Activated CD4-positive, alpha-beta T cell treated with anti-CD3 and anti-CD28 coated beads, Interleukin-10, Interleukin-2, amounts not matched to agents 100 ng/mL and 50 ng/mL, durations not matched to agents 16 hours and 8 hours (primary cell): ENCODE measurements around the gene PERM1.
"Not testable (repeated sequence)": the region's sequence is repeated elsewhere in the genome, so short reads cannot be mapped to it uniquely, and the experiment has no call there.

Experiments
- DNase-seq: peaks from one replicate; pipeline ENCODE4 v3.0.0-alpha.2; 2020

The PERM1 gene, protein sequence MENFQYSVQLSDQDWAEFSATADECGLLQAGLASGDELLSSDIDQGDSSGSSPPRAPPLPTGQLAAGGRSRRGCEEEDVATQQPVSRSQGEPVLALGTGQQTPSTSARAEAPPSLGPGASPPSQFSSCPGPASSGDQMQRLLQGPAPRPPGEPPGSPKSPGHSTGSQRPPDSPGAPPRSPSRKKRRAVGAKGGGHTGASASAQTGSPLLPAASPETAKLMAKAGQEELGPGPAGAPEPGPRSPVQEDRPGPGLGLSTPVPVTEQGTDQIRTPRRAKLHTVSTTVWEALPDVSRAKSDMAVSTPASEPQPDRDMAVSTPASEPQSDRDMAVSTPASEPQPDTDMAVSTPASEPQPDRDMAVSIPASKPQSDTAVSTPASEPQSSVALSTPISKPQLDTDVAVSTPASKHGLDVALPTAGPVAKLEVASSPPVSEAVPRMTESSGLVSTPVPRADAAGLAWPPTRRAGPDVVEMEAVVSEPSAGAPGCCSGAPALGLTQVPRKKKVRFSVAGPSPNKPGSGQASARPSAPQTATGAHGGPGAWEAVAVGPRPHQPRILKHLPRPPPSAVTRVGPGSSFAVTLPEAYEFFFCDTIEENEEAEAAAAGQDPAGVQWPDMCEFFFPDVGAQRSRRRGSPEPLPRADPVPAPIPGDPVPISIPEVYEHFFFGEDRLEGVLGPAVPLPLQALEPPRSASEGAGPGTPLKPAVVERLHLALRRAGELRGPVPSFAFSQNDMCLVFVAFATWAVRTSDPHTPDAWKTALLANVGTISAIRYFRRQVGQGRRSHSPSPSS

DNA sequence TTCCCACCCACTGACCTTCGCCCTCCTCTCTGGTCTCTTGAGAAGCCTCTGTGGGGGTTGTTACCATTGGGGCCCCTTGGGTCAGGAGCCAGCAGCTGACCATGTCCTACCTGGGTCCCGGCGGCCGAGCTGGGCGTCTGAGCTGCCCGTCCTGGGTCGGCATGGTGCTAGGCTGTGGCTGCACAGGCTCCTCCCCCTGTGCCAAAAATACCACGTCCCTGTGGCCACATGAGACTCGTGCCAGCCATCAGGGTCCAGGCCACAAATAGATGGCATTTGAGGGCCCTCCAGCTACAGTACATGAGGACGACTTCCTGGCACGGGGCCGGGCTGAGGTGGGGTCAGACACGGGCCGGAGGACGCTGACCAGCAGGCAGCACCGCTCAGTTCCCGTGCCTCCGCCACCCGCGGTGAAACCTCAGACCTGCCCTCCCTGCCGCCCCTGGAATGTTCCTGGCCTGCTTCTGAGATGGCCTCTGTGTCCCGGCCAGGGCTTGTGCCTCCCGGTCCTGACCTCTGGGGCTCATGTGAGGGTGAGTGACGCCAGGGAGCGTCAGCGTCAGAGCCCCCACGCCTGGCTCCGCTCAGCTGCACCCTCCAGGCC, at the start of gene PERM1:
Gene PERM1 (minus strand): TSS at position 139 of the 604 bp plus-strand sequence. CDS start 1,064 bp downstream, outside the sequence.
- DNase-seq = no peak

DNA sequence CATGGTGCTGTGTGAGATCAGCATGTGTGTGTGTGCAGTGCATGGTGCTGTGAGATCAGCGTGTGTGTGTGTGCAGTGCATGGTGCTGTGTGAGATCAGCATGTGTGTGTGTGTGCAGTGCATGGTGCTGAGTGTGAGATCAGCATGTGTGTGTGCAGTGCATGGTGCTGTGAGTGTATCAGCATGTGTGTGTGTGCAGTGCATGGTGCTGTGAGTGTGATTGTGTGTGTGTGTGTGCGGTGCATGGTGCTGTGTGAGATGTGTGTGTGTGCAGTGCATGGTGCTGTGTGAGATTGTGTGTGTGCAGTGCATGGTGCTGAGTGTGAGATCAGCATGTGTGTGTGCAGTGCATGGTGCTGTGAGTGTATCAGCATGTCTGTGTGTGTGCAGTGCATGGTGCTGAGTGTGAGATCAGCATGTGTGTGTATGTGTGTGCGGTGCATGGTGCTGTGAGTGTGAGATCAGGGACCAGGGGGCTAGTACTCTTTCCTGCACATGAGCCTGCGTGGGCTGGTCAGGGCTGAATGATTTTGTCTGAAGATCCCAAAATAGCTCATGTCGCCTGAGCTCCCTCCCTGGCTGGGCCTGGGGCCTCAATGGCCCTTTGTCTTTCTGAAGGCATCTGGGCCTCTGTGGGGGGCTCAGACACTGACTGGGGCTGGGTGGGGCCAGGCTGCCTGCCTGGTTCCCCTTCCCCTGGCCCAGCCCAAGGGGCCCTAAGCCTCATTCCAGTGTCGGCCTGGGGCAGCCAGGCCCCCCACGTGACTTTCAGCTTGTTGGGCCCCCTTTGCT, 49.2 kb upstream of the PERM1 start:
- DNase-seq = not testable (repeated sequence)

DNA sequence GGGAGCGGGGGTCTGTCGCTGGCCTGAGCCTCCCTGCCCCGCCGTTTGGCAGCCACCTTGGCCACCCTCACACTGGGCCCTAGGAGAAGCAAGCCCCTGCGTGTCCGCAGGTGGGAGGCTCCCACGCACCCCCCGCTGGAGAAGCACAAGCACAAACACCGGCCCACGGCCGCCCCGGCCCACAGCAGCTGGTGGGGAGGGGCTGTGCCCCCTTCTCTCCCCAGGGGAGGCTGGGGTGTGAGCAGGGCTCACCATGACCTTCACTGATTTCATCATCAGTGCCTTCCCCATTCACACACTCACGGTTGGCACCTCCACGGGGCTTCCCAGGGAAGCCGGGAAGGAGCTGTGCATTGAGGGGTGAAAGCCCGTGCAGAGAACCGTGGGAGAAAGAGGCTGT, 45.9 kb upstream of the PERM1 start:
- no peak for DNase-seq

DNA sequence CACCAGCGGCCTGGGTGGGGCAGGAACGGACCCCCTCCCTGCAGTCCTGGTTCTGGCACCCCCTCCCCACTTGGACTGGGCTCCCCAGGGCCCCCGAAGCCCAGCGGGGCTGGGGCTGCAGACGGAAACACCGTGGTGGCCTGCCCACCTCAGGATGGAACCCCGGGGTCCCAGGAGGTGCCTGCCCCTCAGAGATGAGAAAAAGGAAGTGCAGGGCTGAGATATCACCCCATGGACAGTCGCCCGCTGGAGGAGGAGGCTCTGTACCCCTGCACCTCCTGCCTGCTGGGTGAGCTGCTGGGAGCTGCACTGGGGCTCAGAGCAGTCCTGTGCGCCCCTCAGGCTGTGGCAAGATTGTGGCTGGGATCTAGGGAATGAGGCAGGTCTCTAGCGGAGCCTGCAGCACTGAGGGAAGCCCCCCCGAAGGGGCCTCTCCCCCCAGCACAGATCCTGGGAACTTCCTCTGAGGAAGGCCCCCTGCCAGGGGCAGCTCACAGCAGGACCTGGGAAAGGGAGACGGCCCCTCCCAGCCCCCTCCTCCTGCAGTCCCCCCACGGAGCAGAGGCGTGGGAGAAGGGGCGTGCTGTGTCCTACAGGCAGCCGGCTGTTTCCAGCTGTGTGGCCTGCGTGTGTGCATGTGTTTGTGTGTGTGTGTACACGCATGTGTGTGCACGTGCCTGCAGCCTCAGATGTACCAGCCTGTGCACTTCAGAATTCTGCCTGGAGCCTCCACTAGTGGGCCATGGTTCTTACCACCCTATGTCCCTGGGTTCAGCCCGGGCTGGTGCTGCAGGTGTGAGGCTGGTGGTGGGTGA, 44.9 kb upstream of the PERM1 start:
- DNase-seq = no peak

DNA sequence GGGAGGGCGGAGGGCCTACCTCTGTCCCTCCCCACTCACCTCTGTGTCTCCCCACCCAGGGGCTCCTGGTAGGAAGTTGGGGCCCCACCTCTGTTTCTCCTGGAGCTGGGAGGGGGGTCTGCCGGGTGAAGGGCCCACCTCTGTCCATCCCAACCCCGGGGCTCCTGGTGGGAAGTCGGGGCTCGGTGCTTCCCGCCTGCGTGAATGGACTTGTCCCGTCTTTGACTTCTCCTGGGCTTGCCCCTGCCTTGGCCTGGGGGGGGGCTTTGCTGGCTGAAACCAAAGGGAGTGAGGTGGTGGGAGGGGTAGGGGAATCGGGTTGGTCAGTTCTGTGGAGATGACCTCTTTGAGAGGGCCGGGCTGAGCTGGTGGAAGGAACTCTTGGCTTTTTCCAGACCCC, 43.8 kb upstream of the PERM1 start:
- no peak for DNase-seq

DNA sequence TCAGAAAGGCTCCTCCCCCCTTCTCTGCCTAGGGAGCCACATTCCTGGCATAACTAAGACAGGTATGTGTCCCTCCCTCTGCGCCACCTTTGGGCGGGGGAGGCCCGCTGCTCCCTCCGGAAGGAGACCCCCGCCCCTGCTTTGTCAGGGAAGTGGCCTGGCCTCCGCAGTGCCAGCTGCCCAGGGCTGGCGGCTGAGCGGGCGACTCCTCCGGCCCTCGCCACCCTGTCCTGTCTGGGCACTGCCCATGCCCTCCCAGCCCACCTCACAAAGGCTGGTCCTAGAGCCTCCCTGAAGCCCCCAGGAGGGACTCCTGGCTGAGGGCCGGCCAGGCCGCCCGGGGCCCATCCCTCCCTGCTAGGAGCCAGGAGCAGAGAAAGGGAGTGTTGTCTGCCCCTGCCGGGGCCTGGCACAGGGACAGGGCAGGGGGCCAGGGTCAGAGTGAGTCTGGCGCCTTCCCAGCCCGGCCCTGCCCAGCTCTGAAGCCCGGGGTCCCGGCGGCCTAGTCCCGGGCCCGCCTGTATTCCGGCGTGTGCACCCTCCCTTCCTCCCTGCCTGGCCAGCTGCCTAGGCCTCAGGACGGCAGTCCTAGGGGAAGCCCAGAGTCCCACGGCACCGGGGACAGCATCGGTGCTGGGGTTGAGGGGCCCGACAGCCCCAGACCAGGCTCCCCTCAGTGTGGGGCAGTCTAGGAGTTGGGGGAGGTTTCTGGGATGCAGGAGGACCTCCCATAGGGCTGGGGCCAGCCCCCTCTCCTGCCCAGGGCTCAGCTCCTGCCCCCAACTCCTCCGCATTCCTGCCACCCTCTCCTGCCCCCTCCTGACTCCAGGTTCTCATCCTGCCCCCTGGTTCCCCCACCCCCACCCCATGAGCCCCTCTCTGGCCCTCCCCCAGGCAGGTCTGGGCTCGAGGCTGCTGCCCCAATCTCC, 43.1 kb upstream of the PERM1 start:
- DNase-seq = no peak

DNA sequence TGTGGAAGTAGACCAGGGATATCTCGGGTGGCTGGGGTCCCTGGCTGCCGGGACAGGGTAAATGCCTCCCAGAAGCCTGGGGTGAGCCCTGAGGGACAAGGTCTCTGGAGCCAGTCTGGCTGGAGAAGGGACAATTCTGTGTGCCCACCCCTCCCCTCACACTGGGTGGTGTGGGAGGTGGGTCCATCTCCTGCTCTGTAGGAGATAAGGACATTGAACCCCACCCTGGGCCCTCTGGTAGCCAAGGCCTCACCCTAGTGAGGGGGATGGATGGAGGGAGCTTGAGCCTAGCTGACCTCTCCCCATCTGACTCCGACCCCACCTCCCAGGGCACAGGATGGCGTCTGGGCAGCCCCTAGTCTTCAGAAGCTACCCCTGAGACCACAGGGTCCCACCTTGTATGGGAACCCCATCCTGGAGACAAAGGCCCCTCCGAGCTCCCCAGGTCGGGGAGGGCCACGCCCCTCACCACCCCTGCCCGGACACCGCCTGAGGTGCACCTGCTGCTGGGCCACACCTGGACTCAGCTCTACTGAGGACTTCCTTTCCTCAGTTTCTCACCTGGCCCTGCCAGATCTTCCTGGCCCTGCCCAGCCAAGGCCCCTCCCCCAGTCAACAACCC, 42.4 kb upstream of the PERM1 start:
- no peak for DNase-seq

DNA sequence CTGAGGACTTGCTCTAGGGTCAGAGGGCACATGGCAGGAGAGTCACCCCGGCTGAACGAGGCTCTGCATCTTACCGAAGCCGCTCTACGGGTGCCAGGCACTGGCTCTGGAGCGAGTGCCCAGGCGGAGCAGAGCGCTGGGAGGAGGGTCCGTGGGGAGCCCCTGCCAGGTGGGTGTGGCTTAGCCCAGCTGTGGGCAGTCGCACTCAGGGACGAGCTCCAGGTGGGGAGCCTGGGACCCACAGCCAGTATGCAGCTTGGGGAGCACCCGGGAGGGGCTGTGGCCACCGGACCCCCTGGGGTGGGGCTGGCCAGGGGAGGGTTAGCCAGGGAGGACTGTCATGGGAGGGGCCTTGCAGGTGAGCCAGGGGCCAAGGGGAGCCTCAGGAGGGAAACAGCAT, 41.8 kb upstream of the PERM1 start:
- DNase-seq = no peak

DNA sequence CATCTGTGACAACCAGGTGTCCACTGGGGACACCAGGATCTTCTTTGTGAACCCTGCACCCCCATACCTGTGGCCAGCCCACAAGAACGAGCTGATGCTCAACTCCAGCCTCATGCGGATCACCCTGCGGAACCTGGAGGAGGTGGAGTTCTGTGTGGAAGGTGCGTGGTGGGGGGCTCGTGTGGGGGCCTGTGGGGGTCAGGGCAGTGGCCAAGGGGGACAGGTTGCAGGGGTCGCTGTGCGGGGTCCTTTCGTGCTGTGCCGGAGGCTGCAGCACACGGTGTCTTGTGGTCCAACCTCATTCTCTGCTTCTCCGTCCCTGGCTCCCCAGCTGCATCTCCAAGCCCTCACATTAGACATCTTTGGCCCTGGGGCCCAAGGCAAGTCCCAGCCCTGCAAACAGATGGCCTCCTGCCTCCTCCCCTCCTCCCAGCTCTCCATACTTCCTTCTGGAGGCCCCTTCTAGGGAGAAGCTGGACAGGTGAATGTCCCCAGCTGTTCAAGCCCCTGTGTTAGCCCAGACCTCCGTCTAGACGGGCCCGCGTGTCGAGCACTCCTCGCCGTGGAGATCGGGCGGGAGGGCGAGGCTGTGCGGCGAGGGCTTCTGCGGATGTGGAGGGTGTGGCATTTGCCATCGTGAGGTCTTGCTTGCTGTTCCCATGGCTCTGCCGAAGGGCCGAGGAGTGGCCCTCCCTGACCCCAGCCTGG, 40.6 kb upstream of the PERM1 start:
- DNase-seq = no peak

DNA sequence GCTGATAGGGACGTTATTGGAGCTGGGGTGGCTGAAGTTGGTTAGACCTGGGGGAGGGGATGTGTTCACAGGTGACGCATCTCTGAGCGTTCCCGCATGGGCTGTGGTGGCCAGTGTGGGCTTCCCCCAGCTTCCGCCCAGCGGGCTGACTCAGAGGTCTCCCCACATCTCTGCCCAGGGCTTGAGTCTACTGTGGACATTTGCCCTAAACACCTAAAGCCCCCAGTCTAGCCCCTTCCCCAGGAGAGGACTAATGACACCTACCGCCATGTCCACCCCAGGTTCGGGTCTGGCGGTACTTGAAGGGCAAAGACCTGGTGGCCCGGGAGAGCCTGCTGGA, 40.0 kb upstream of the PERM1 start:
- no peak for DNase-seq

DNA sequence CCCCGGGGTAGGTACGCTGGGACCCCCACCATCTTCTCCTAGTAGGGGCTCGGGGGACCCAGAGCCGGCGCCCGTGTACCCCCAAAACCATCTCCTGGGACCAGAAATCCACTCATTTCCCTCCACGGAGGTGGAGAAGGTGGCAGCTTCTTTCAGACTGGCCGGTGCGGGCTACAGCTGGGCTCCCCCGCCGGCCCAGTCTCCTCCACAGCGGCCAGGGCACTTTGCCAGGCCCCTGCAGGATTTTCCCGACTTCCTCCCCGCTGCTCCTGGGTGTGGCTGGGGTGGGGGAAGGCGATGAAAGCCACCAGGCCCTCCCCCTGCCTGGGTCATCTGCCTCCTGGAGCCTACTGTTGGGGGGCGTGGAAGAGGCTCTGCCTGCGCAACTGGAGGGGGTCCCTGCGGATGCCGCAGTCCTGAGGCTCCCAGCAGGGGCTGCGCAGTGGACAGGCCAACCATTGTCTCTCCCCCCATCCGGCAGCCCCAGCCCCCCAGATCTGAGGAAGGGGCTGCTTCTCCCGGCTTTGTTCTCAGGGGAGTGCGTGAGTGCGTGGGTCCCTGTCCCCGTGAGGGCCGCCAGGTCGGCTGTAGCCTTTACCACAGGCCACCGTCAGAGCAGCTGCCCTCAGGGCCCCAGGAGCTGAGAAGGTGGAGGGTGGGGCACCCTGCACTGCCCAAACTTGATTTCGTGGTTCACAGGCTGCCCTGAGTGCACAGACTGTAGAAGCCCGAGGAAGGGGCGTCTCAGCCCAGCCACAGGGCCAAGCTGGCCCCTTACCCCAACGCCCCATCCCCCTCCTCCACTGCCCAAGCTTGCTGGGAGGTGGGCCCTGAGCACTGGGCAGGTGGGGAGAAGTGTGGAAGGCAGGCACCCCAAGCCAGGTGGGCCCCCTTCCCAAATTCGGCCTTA, 39.4 kb upstream of the PERM1 start:
- DNase-seq = no peak

DNA sequence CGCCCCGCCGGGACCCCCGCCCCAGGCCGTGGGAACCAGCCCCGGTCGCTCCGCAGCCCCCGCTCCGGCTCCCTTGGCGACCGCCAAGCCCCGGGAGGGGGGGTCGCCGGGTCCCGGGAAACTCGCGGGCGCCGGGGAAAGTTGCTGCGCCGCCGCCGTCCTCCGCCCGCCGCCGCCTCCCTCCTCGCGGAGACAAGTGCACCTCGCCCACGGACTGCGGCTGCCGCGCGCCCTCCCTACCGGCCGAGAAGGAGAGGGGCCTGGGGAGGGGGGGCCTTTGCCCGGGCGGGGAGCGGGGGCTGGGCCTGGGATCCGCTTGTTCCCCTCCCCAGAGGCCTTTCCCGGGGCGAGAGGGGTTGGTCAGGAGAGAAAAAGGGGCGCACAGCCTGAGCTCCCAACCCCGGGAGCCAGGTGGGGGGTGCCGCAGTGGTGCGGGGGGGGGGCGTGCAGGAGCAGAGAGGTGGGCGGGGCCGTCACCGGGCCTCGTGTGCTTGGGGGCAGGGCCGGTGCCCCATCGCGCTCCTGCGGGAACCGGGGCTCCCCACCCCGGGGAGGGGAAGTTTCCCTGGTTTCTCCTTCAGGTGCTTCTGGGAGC, 38.6 kb upstream of the PERM1 start:
- no peak for DNase-seq

DNA sequence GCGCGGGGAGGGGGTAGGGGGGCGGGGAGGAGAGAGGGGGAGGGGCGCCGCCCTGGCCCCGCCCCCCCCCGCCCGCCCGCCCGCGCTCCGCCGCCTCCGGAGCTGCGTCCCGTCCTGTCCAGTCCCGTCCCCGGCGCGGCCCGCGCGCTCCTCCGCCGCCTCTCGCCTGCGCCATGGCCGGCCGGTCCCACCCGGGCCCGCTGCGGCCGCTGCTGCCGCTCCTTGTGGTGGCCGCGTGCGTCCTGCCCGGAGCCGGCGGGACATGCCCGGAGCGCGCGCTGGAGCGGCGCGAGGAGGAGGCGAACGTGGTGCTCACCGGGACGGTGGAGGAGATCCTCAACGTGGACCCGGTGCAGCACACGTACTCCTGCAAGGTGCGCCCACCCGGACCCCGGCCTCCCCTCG, 38.1 kb upstream of the PERM1 start, which contains the start of gene AGRN:
Gene AGRN (plus strand): TSS at position 121 of the 405 bp plus-strand sequence. CDS start 53 bp downstream, at position 174.
- DNase-seq = no peak

DNA sequence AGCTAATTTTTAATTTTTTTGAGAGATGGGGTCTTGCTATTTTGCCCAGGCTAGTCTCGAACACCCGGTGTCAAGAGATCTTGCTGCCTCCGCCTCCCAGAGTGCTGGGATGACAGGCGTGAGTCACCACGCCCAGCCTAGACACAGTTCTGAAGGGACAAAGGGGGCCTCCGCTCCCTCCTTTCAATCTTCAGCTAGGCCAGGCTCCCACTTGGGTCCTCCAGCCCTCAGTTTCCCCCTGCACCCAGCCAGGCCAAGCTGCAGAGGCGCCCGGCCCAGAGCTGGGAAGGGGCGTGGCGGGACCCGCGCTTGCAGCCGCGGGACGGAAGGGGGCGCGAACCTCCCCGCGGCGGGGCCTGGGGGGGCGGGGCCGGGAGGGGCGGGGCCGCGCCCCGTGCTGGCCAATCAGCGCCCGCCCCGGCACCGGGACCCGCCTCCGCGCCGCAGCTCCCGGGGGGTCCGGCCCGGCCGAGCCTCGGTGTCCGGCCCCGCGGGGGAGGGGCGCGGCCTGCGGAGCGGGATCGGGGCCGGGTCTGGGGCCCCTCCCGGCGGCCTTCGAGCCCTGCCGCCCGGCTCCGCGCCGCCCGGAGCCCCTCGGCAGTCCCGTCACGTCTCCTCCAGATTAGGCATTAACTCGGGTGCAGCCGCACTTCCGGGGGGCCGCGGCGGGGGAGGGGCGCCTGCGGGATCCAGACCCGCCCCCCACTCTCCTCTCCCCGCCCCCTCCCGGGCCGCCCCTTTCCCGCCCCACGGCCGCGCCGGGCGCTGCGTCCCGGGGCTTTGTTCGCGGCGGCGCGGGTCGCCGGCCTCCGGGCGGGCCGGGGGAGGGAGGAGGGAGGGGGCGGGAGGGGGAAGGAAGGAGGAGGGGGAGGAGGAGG, 37.5 kb upstream of the PERM1 start:
- DNase-seq = peak; percentile 84

DNA sequence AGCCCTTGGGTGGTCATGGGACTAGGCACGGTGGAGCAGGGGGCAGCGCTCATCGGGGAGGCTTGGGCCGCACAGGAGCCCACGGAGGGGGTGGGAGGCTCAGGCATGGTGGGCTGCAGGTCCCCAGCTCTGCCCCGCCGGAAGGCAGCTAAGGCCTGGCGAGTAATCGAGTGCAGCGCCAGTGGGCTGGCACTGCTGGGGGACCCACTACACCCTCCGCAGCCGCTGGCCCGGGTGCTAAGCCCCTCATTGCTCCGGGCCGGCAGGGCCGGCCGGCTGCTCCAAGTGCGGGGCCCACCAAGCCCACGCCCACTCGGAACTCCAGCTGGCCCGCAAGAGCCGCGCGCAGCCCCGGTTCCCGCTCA, 36.4 kb upstream of the PERM1 start:
- not testable (repeated sequence) for DNase-seq

DNA sequence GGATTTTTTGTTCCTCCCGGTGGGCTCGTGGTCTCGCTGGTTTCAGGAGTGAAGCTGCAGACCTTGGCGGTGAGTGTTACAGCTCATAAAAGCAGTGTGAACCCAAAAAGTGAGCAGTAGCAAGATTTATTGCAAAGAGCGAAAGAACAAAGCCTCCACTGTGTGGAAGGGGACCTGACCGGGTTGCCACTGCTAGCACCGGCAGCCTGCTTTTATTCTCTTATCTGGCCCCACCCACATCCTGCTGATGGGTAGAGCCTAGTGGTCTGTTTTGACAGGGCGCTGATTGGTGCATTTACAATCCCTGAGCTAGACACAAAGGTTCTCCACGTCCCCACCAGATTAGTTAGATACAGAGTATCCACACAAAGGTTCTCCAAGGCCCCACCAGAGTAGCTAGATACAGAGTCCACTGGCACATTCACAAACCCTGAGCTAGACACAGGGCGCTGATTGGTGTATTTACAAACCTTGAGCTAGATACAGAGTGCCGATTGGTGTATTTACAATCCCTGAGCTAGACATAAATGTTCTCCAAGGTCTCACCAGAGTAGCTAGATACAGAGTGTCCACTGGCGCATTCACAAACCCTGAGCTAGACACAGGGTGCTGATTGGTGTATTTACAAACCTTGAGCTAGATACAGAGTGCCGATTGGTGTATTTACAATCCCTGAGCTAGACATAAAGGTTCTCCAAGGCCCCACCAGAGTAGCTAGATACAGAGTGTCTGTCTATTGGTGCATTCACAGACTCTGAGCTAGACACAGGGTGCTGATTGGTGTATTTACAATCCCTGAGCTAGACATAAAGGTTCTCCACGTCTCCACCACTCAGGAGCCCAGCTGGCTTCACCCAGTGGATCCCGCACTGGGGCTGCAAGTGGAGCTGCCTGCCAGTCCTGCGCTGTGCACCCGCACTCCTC, 35.8 kb upstream of the PERM1 start:
- DNase-seq = not testable (repeated sequence)
